Ascending aorta (tissue), 2 donors: Measurements from ENCODE around the gene LYSMD2. TPM values are rescaled to one million over a fixed set of nuclear protein-coding genes. Genes with fewer than 3 reads are reported as not detected.

Experiments used
- DNase-seq, 2 donors: peaks; one replicate each; pipeline ENCODE4 v3.0.0-alpha.2; 2019; ENCODE audit warnings: low spot score in 2 of 2
- H3K27ac ChIP-seq, 2 donors: fragments of 200-600 bp; sonication (generic); one replicate each; pipeline ENCODE4 v1.5.1; 2016 to 2017; ENCODE audit warnings: mild to moderate bottlenecking in 1 of 2
- H3K27me3 ChIP-seq: fragments of 200-600 bp; sonication (generic); one replicate; pipeline ENCODE4 v1.5.1; 2017
- H3K36me3 ChIP-seq, 2 donors: fragments of 200-600 bp; sonication (generic); one replicate each; pipeline ENCODE4 v1.5.1; 2016
- H3K4me1 ChIP-seq, 2 donors: fragments of 200-600 bp; sonication (generic); one replicate each; pipeline ENCODE4 v1.5.1; 2016 to 2017; ENCODE audit warnings: mild to moderate bottlenecking in 1 of 2
- H3K4me3 ChIP-seq, 2 donors: fragments of 200-600 bp; sonication (generic); one replicate each; pipeline ENCODE4 v1.5.1; 2016 to 2017; ENCODE audit warnings: mild to moderate bottlenecking in 1 of 2
- H3K9me3 ChIP-seq, 2 donors: fragments of 200-600 bp; sonication (generic); one replicate each; pipeline ENCODE4 v1.5.1; 2016
- intact Hi-C: fragments of 100-400 bp; cut with DNase I; formaldehyde crosslinking; loops from one replicate; pipeline ENCODE4 v1.15.1; 2023
- total RNA-seq: library from RNA; depleted of rRNA; stranded (reverse); fragments of >200 nt; gene quantifications from one replicate; pipeline ENCODE4 v1.1.0, GENCODE V29; 2016
- TF ChIP-seq, protein P1 (sequence below), 3 experiments: fragments of 200-600 bp in 2 of 3; fragments of 450-650 bp in 1 of 3; sonication (generic) in 2 of 3; IDR thresholded peaks; one replicate each; pipeline ENCODE4 v1.5.1; 2016 to 2019; ENCODE audit warnings: antibody characterized with exemption in 3 of 3, mild to moderate bottlenecking in 1 of 3, moderate library complexity in 1 of 3

Gene LYSMD2
- total RNA-seq, 1 donor from 2014 or later, result 45.3 TPM

DNA sequence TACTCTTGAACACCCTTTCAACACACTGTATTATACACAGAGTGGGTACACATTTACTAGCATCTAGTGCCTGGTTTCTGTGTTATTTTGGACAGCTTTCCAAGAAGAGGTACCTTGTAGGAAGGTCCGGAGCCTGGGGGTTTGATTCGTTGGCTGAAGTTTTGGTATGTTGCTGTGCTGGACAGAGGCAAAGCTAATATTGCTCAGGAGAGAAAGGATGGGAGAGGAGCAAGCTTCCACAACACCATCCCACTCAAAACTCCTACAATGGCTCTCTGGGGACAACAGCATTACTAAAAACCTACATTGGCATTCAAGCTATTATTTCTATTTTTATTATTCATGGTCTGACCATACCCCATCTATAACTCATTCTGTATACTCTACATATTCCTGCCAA is 1.1 kb upstream of the LYSMD2 start:
- intact Hi-C loops, result loop anchor here (5.0 kb wide), 1 partner anchor 89 kb away; the partner anchor contains the start of gene TMOD3
- H3K4me3 ChIP-seq, result peak overlapping the region in 1 of 2 donors; percentile 93
- no peaks in the 10 kb centered on the region for H3K27me3 ChIP-seq
- H3K9me3 ChIP-seq, result no peaks in the 10 kb centered on the region
- TF ChIP-seq, protein P1, sequence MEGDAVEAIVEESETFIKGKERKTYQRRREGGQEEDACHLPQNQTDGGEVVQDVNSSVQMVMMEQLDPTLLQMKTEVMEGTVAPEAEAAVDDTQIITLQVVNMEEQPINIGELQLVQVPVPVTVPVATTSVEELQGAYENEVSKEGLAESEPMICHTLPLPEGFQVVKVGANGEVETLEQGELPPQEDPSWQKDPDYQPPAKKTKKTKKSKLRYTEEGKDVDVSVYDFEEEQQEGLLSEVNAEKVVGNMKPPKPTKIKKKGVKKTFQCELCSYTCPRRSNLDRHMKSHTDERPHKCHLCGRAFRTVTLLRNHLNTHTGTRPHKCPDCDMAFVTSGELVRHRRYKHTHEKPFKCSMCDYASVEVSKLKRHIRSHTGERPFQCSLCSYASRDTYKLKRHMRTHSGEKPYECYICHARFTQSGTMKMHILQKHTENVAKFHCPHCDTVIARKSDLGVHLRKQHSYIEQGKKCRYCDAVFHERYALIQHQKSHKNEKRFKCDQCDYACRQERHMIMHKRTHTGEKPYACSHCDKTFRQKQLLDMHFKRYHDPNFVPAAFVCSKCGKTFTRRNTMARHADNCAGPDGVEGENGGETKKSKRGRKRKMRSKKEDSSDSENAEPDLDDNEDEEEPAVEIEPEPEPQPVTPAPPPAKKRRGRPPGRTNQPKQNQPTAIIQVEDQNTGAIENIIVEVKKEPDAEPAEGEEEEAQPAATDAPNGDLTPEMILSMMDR (IDR thresholded peaks at IDR 0.05), result no peak
- no peaks in the 10 kb centered on the region for H3K4me1 ChIP-seq
- H3K36me3 ChIP-seq, result no peaks in the 10 kb centered on the region
- no peak for DNase-seq
- peak overlapping the region; percentile 76 to 82 for H3K27ac ChIP-seq

DNA sequence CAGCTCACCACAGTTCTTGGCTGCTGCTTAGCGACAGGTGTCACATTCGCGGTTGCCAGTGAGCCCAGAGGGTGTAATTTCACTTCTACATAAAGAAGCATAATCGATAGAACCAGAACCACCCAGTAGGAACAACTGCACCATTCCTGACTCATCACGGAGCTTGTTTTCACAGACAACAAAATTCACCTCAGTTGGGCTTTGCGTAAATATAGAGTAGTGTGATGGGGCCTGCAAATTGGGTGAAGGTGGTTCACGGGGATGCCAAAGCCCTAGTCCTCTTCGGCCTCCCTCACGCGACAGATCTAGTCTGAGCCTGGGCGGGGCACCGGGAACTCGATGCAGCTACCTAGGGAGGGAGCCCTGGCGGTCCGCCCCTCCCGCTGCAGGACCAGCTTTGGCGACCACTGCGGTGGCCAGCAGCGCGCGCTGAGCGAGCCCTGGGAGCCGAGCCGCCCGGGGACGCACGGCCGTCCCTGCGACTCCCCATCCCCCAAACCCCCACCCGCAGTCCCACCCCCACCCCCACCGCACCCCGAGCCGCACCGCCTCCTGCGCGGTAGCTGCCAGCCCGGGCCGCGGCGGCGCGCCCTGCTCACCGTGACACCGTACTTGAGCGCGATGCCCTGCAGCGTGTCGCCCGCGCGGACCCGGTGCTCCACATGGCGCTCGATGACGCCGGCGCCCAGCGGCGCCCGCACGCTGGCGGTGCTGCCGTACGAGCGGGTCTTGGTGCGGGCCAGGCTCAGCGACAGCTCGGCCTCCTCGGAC is 519 bp downstream of the LYSMD2 start:
- Histone ChIP-seq H3K4me1 (peaks cover 0 to 4% of the 10 kb centered on the region in 2 donors), H3K27ac (peak overlapping the region; percentile 76 to 82), H3K9me3 (no peaks in the 10 kb centered on the region), H3K27me3 (no peaks in the 10 kb centered on the region), H3K4me3 (peak overlapping the region; percentile 92 to 93), H3K36me3 (no peaks in the 10 kb centered on the region)
- TF ChIP-seq, protein P1 (IDR thresholded peaks at IDR 0.05), result no peak
- DNase-seq, result peak in 1 of 2 donors; percentile 70
- intact Hi-C loops, result loop anchor here (2.0 to 5.0 kb wide), 3 partner anchors 14 to 90 kb away; partner anchors contain the start of genes TMOD2 and TMOD3

DNA sequence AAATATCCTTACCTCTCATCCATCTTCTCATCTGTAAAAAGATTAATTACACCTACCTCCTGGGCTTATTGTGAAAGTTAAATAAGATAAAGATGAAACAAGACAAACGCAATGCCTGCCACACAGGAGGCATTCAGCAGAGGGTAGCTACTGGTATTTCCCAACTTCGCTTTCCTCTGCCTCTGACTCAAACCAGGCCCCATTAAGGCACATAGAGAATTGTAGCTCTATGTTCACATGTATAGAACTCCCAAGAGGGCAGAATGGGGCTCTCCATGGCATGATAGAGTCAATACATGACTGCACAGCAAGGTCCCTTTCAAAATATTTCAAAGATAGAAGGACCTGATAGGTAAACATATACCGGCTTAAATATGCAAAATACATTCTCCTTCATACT is 1.4 kb downstream of the LYSMD2 start:
- no peak for DNase-seq
- intact Hi-C loops, result loop anchor here (2.0 to 5.0 kb wide), 3 partner anchors 15 to 91 kb away; partner anchors contain the start of genes TMOD2 and TMOD3
- TF ChIP-seq, protein P1 (IDR thresholded peaks at IDR 0.05), result no peak

DNA sequence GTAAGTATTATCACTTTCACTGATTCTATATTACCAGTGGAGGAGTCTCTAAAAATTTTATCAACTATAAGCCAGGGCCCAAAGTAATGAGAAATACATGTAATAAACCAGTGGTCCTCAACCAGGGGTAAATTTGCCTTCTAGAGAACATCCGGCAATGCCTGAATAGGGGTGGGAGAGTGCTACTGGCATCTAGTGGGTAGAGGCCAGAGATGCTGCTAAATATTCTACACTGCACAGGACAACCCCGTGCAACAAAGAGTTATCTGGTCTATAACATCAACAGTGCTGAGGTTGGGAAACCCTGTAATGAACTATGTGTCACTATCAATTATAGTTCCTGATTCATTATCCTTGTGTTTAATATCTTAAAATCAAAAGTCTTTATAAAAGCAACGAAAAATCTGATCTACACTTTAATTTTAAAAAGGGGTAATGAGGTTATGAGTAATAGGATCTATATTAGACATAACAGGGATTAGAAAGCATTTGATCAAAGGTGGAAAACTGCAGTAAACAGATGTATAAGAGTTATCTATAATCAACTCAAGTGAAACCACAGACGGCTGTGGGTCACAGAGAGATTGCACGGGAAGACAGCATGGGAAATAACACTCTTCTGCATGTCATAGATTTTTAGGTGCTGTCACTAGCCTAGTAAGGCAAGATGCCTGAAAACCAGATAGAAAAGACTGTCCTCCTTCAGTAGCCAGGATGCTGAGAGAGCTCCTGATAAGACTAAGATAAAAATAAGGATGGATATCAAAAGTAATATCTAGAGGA is 2.0 kb downstream of the LYSMD2 start:
- no peaks in the 10 kb centered on the region for H3K36me3 ChIP-seq
- H3K9me3 ChIP-seq, result no peaks in the 10 kb centered on the region
- DNase-seq, result no peak
- TF ChIP-seq, protein P1 (IDR thresholded peaks at IDR 0.05), result no peak
- H3K27ac ChIP-seq, result peak overlapping the region; percentile 21 to 82
- no peaks in the 10 kb centered on the region for H3K27me3 ChIP-seq
- H3K4me3 ChIP-seq, result no peak overlapping the region
- H3K4me1 ChIP-seq, result peaks cover 0 to 4% of the 10 kb centered on the region in 2 donors
- intact Hi-C loops, result loop anchor here (2.0 to 5.0 kb wide), 3 partner anchors 15 to 92 kb away; partner anchors contain the start of genes TMOD2 and TMOD3

More for the DNA sequence above, 1.4 kb downstream of the LYSMD2 start:
- Histone ChIP-seq H3K4me3 (peak overlapping the region in 1 of 2 donors; percentile 93), H3K27ac (peak overlapping the region; percentile 76 to 82), H3K27me3 (no peaks in the 10 kb centered on the region), H3K36me3 (no peaks in the 10 kb centered on the region), H3K9me3 (no peaks in the 10 kb centered on the region), H3K4me1 (peaks cover 0 to 4% of the 10 kb centered on the region in 2 donors)

DNA sequence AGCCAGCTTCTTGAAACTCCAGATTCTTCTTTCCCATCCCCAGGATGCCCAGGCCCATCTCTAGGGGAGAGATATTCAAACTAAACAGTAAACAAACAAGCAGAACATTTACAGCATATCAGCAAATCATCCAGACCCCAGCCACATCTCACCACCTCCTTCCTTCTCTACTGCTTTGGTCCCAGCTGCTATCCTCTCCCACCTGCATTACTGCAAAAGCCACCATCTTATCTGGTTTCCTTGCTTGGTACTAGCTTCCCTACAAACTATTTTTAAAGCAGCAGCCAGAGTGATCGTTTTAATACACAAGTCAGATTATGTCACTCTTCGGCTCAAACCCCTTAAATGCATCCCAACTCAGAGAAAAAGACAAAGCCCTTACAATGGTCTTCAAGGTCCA is 4.8 kb downstream of the LYSMD2 start:
- peaks cover 0 to 4% of the 10 kb centered on the region in 2 donors for H3K4me1 ChIP-seq
- intact Hi-C loops, result no loop called here
- no peaks in the 10 kb centered on the region for H3K9me3 ChIP-seq
- peak overlapping the region; percentile 62 to 65 for H3K27ac ChIP-seq
- DNase-seq, result no peak
- H3K4me3 ChIP-seq, result no peak overlapping the region
- TF ChIP-seq, protein P1 (IDR thresholded peaks at IDR 0.05), result no peak
- H3K27me3 ChIP-seq, result no peaks in the 10 kb centered on the region
- H3K36me3 ChIP-seq, result no peaks in the 10 kb centered on the region
